GM21528 (cell line): Measurements from ENCODE around the gene GPD1L.

Experiments
- ATAC-seq: cut with Tn5 transposase; IDR thresholded peaks from one replicate; pipeline ENCODE4 v1.9.1; 2021; ENCODE audit warnings: mild to moderate bottlenecking, moderate library complexity; ENCODE audit not compliant: unreplicated experiment, low FRiP score

GPD1L gene

DNA sequence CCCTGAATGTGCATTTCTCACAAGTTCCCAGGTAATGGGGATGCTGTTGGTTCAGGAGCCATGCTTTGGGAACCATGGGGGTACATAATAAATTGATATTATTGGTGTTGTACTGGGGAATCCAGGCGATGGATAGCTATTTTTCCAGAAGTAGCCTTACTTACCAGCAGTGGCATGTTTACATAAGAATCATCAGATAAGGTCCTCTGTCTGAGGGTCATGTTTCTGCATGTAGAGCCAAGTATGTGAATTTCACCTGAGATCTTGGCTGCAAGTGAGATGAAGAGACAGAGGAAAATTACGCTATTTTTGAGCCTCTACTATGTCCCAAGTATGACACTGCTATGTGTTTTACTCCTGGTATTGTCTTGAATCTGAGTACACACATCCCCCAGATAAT, 26.3 kb downstream of the GPD1L start:
- no peak for ATAC-seq

DNA sequence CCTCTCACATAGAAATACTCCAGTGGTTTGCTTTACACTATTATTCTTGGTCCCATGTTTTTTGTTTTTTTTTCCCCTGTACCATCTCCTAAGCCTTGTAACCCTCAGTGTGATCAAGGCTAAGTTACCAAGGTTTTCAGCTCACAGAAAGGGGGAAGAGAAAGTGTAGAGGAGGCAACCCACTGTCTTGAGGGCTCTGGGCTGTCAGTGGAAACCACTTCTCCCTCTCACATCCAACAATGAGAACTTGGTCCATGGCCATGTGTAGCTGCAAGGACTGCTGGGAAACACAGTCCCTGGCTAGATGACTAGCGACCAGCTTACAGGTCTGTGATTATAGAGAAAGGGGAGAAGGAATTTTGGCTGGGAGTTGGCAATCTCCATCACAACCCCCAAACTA, 30.3 kb downstream of the GPD1L start:
- no peak for ATAC-seq

DNA sequence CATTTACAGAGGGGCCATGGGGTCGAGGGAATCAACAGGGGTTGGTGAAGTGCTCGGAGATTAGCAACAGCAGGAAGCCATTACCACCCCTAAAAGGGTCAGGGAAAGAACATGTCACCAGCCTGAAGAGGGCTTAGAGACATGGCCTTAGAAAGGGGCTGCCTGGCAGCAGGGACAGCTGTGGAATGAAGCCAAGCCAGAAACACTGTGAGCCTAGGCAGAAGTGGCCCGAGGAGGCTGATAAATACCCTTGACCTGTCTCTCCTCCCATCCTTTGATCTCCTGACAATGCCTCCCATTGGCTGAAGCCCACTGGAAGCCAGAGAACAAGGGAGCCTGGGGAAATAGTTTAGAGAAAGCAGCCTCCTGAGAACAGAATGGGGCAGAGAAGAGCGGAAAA, 31.4 kb downstream of the GPD1L start:
- no peak for ATAC-seq

DNA sequence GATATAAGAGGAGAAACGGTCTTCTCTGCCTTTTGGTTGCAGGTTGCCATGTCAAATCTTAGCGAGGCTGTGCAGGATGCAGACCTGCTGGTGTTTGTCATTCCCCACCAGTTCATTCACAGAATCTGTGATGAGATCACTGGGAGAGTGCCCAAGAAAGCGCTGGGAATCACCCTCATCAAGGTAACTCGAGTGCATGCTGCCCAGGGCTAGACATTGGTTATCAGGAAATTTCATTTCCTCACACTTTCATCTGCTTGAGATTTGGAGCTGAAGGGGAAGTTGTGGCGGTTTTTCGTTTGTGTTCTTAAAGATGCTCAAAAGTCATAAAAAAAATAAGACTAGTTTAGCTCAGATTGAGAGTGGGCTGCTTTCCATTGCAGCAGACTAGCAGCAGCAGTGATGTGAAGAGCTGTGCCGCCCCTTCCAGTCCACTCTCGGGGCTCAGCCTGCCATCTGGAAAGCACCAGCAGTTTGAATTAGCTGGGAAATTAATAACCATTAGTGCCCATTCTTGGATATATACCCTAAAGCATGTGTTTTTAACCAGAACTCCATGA, 32.2 kb downstream of the GPD1L start:
- no peak for ATAC-seq

DNA sequence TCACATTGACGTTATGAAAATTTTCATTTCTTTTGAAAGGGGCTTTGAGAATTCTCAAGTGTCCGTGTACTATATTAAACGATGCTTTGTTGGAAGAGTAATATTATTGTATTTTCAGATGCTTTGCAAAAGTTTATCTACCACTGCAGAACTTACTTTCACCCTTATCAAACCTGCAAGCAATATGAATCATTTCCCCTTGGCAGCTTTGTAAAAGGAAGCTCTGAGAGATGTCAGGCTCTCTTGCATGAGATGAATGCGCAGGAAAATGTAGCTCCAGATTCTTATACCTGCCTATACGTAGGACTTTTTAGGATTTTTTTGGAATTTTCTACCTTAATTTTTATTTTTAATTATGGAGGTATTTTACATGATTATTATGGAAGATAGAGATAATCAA, 34.5 kb downstream of the GPD1L start:
- ATAC-seq: no peak

DNA sequence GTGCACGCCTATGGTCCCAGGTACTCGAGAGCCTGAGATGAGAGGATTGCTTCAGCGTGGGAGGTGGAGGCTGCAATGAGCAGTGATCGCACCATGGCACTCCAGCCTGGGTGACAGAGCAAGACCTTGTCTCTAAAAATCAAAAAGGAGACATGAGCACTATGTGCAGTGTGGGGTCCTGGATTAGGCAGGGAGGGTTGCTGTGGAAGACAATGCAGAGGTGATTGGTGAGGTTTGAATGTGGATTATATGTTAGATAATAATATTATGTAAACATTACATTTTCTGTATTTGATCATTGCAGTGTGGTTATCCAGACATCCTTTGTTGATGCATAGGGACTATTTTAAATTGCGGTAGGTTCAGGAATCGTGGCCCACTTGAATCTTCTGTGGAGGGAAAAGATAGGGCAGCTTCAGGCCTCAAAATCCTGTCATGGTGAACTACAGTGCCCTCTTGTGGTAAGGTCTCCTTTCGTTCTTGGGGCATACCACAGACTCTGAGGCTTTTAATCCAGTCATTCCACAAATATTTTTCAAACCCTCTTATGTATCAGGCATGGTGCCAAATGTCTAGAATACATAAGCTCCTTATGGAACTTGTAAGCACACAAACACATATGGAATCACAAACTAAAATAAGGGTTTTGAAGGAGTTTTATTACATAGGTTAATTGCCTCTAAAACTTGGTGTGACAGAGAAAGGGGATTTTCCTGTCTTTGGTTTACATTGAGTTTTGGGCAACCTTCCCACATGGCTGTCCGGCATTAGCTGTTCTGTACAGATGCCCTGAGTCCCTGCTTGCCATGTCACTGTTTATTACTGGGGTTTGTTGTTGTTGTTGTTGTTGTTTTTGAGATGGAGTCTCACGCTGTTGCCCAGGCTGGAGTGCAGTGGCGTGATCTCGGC, 37.7 kb downstream of the GPD1L start:
- peak; percentile 54 for ATAC-seq

DNA sequence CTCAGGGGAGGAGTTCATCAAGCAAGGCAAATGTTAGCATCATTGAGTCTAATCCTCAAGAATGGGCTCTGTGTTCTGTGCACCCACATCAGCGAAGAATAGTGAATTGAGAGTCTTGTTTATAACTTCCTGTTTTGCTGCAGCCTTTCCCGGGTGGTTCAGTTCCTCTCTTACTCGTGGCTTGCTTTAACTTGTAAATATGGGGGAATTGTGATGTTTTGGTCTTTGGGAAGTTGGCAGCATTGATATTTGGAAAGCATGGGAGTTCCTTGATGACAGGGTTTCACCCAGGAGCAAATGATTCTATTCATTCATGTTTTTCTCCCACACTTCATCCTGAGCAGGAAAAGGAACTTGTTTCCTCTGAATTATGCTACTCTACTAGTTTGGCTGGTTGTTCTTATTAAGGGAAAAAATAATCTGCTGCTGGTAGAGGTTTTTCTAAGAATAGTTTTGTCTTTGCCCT, 40.4 kb downstream of the GPD1L start:
- no peak for ATAC-seq

DNA sequence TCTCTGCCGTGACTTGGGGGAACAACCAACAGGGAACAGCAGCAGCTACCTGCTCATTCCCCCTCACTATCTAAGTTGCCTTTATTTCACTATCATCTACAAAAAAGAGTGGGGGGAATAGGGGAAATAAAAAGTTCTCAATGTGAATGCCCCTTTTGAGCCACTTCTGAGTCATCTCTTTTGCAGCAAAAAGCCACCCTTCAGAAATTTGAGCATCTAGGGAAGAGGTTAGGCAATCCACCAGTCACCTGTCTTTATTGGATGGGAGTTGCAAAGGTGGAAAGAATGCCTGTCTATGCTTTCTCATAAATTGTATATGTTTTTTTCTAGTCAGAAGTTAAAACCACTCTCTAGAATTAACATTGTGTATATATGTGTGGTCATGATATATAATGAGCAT, 41.1 kb downstream of the GPD1L start:
- ATAC-seq: no peak

DNA sequence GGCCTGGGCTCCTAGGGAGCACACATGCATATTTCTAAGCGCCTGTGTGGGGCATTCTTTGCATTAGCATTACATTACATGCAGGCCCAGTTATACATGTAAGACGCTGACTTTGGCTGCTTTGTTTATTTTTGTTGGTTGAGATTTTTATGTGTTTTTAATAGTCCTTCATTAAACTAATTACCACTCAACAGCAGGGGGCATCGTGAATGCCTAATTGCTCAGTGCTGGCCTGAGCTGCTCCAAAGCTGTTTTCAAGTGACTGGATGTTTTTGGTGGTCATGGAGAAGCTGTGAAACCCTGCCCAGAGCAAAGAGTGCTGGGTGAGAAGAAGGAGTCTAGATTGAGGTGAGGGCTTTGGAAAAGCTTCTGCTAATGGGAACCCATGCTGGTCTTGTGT, 41.5 kb downstream of the GPD1L start:
- ATAC-seq: no peak

DNA sequence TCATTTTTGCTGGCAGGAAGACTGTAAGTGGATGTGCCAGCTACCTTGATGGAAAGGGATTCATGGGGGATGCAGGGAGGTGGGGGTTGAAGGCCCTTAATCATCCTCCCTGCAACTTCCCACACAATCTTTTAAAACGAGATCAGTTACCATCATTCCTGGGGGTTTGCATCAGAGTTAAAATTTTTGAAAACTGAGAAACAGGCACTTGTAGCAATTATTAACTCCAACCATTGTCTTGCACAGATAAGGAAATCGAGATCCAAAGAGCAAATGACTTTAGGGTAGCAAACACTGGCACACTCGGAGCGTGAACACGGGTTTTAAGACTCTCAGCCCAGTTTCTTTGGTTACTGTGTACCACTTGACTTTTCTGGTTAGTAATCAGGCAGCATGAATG, 41.9 kb downstream of the GPD1L start:
- no peak for ATAC-seq

DNA sequence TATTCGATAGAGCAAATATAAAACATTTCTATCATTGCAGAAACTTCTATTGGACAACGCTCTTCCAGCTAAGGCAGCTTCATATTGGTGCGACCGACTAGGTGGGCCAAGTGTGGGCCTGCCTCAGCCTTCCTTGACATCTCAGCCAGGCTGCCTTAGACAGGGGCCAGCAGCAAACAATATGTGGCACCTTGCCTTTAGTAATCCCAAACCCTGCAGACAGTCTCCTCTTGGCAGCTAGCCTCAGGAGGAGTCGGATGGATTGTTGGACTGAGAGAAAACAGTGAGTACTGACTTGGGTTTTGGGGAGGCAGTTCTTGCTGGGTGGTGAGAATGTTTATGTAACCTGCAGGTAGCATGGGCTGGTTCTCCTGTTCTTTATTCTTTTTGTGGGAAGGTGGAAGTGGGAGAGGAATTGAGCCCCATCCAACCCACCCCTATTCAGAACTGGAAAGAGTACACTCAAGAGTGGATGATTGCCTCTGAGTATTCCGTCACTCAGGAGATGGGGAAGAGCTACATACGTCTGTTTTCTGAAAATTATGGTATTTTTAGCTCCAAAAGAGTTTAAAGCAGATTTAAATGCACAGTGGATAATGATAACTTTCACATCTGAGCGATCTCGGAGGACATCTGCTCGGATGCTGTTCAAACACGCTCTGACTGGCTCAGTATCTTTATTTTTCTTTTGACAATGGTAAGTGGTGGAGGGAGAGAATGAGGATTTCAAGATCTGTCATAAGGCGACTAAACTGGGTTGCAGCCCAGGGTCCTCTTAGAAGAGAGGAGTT, 47.2 kb downstream of the GPD1L start:
- ATAC-seq: no peak

DNA sequence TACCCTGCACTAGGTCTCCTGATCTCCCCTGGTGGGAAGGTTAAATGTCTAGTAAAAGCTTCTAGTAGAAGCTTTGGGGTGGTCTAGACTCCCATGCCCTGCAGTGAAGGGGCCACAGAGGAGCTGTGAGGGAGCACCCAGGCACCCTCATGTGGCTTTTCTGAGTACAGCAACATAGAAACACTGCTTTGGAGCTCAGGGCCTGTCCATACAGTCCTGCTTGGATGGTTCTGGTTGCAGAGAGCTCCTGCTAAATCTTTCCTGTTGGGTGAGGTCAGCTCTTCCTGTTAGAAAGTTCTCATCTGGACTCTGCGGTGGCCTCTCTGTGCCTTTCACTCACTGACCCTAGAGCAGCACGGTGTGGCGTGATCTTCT, 47.8 kb downstream of the GPD1L start:
- ATAC-seq: no peak

DNA sequence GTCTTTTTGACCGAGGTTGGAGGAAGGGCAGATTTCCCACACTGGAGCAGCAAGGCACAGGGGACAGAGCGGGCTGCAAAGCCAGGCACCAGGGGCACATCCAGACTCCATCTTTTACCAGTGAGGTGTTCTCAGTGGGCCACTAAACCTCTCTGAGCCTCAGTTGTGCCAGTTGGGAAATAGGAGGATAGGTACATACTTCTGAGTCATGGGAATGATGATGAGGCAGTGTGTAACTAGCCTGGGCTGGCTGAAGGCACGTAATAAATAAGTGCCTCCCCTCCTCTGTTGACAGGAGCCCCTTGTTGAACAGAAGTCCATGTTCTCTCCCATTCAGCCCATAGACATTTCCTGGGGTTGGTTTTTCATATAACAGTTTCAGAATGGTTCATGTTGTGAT, 48.7 kb downstream of the GPD1L start:
- ATAC-seq: no peak

DNA sequence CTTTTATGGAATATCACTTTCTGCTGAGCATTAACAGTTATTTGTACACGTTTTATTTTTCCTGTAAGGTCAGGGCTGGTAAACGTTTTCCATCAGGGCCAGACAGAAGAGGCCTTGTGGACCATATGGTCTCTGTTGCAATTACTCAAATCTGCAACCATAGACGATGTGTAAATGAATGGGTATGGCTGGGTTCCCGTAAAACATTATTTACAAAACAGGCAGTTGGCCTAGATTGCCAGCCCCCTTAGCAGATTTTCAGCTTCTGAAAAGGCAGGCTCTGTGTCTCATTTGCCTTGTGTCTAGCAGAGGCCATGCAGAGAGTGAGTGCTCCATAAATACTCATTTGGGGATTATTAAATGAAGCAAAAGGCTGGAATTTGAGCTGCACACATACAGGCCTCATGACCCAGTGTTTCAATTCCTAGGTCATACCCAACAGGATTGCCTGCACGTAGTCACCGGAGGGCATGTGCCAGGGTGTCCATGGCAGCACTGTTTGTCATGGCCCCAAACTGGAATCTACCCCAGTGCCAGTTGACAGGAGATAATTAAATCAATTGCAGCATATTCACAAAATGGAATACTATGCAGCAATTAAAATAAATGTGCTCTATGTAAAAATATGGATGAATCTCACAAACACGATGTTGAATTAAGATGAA, 51.3 kb downstream of the GPD1L start:
- no peak for ATAC-seq

DNA sequence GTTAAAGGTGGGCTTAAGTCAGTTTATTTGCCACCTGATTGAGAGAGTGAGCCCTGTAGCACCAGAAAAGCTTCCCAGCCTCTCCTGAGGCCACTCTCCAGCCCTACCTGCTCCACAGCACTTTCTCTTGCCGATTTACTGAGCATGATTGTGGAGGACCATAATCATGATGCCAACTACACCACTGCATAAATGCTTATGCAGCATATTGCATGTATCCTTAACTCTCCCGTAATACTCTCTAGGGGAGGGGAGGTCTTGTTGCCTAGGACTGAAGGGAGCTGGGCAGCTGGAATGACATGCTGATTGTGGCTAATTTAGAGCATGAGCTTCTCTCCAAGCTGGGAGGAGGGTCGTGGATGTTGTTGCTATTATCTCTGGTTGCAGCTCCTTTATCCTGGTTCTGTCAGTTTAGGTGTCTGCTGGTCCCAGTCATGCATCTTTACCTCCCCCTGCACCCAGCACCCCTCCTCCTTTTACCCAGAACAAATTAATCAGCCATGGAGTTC, 54.3 kb downstream of the GPD1L start:
- no peak for ATAC-seq

DNA sequence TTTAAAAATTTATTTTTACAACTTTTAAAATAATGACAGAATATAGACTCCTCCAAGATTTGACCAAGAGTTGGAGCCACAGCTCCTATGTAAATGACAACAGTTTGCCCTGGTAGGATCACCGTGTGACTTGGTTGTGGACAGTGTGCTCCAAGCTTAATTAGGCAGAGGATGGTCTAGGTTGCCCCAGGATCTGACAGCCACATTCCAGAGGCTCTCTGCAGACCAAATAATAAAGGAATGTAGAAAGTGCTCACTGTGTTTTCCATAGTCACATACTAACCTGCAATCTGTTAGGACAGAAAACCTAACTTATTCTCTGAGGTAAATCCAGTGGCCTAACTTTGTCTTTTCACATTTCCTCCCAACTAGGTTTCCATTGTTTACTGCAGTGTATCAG, 59.0 kb downstream of the GPD1L start:
- ATAC-seq: no peak

DNA sequence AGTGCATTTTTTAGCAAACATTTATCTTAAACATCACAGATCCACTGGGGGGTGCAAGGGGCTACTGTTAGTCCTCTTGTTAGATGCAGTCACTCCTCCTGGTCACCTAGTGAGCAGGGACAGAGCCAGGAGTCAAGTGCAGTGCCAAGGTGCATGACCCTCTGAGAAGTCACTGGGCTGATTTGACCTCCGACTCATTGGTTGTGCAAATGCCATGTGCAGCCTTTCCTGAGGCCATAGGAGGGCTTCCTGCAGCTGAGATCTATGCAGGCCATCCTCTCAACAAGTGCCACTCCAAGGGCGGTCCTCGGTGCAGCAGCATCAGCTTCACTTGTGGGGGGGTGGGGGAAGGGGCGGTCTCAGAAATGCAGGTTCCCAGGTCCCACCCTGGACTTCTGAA, 60.2 kb downstream of the GPD1L start:
- ATAC-seq: no peak

DNA sequence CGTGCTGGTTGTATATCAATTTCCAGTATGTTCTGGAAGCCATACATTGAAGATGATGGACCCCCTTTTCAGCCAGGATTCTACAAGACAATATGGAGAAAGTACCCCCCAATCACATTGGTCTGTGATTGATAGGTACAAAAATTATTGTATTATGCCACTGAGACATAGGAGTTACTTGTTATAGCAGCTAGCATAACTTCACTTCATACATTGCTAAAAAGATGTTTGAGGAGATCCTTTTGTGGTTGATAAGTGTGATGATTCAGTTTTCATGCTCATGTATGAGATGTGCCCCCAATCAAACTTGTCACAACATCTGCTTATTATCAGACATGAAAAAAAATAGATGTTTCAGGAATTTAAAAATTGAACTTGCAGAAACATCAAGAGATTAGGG, 66.0 kb downstream of the GPD1L start:
- no peak for ATAC-seq

DNA sequence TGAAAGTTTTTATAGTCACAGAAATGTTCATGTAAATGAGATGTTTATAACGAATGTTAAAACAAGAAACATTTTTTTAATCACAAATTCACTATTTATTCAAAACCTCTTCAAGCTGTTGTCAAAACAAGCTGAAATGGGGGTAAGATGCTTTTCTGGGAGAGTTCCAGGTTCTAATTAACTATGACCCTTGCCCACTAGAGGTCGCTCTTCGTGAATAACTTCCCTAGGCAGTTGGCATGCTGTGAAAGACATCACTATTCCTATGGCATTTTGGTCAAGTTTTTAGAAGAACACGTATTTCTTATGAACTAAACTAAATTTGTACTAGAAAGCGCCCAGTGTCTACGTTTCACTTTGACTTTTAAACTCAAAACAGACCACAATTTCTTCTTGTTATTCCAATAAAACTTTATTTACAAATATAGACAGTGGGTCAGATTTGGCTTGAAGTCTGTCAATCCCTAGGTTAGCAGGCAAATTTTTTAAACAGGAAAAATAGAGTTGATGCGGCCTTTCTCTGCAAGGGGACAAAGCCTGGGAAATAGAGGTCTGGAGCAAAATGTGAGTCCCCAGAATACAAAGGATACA, 69.3 kb downstream of the GPD1L start:
- ATAC-seq: no peak

DNA sequence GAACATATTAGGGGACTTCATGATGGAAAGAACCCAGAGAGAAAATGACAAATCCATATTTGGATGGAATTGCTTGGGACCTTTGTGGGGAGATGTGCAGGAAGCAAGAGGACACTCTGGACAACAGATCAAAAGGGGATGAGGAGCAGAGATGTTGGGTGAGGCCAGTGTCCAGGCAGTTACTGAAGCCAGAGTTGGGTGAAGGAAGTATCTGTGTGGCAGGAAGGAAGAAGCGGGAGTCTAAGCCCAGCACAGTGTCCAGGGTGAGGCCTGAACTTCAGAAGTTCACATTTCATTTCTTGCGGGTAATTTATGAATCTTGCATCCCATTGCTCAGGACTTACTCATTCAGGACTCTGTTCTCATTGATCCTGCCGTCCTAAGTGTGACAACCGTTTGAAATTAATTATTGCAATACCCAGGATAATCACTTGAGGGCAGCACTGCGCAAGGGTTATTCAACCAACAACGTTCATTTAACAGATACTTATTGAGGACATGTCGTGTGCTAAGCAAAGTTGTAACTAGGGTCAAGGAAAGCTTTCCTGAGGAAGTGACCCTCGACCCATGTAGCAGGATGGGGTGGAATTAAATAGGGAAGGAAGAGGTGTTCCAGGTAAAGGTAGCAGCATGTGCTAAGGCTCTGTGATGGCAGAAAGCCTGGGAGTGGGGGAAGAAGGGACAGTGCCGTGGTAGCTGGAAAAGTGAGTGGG, 70.7 kb downstream of the GPD1L start:
- ATAC-seq: no peak
